GM19328 (cell line): Measurements from ENCODE around the gene C11orf71.

Experiments used
- ATAC-seq: cut with Tn5 transposase; IDR thresholded peaks from one replicate; pipeline ENCODE4 v1.9.1; 2021; ENCODE audit warnings: mild to moderate bottlenecking, moderate library complexity; ENCODE audit not compliant: unreplicated experiment

The C11orf71 gene

GRCh38 chr11:114400216-114400914, at the start of gene C11orf71, which contains the start of gene RBM7:
TSS of gene C11orf71 (minus strand) at chr11:114400511. CDS start at chr11:114400331, 180 bp downstream.
TSS of gene RBM7 (plus strand) at chr11:114400666. CDS start at chr11:114400672, 6 bp downstream.
- ATAC-seq, result peak; percentile 97

- ATAC-seq, result no peak
These were observed 49.5 kb upstream of the C11orf71 start for GRCh38 chr11:114449845-114450244.

GRCh38 chr11:114448749-114449482, 48.6 kb upstream of the C11orf71 start:
- ATAC-seq, result no peak

- ATAC-seq, result no peak
These were observed 47.6 kb upstream of the C11orf71 start for GRCh38 chr11:114447892-114448291.

GRCh38 chr11:114447444-114447843, 47.1 kb upstream of the C11orf71 start:
- ATAC-seq, result no peak

- ATAC-seq, result no peak
These were observed 42.2 kb upstream of the C11orf71 start for GRCh38 chr11:114442536-114442935.

GRCh38 chr11:114441921-114442320, 41.6 kb upstream of the C11orf71 start:
- no peak for ATAC-seq

GRCh38 chr11:114440971-114441763, 40.9 kb upstream of the C11orf71 start:
- no peak for ATAC-seq

- ATAC-seq, result no peak
These were observed 40.0 kb upstream of the C11orf71 start for GRCh38 chr11:114440121-114440860.

GRCh38 chr11:114439229-114440120, 39.2 kb upstream of the C11orf71 start, which contains the start of gene REXO2:
TSS of gene REXO2 (plus strand) at chr11:114439467. CDS start at chr11:114439529, 62 bp downstream.
- ATAC-seq, result peak; percentile 98

- no peak for ATAC-seq
These were observed 38.0 kb upstream of the C11orf71 start for GRCh38 chr11:114438303-114438702.

GRCh38 chr11:114433376-114433775, 33.1 kb upstream of the C11orf71 start:
- ATAC-seq, result no peak

- ATAC-seq, result no peak
These were observed 32.6 kb upstream of the C11orf71 start for GRCh38 chr11:114432893-114433292.

- no peak for ATAC-seq
These were observed 30.0 kb upstream of the C11orf71 start for GRCh38 chr11:114430290-114430689.

- ATAC-seq, result no peak
These were observed 26.0 kb upstream of the C11orf71 start for GRCh38 chr11:114426280-114426679.

GRCh38 chr11:114416441-114416961, 16.2 kb upstream of the C11orf71 start:
- no peak for ATAC-seq

- no peak for ATAC-seq
These were observed 13.6 kb upstream of the C11orf71 start for GRCh38 chr11:114413958-114414357.

GRCh38 chr11:114412946-114413345, 12.6 kb upstream of the C11orf71 start:
- no peak for ATAC-seq

GRCh38 chr11:114401311-114401710, 1.0 kb upstream of the C11orf71 start:
- ATAC-seq, result no peak
